IPS-11a (cell line): Measurements from ENCODE around the gene DICER1.

ENCODE experiments used
- H3K4me3 ChIP-seq: one replicate; pipeline ENCODE4 v1.5.1; 2013; ENCODE audit warnings: low read depth, low read length, control low read depth

Gene DICER1

DNA sequence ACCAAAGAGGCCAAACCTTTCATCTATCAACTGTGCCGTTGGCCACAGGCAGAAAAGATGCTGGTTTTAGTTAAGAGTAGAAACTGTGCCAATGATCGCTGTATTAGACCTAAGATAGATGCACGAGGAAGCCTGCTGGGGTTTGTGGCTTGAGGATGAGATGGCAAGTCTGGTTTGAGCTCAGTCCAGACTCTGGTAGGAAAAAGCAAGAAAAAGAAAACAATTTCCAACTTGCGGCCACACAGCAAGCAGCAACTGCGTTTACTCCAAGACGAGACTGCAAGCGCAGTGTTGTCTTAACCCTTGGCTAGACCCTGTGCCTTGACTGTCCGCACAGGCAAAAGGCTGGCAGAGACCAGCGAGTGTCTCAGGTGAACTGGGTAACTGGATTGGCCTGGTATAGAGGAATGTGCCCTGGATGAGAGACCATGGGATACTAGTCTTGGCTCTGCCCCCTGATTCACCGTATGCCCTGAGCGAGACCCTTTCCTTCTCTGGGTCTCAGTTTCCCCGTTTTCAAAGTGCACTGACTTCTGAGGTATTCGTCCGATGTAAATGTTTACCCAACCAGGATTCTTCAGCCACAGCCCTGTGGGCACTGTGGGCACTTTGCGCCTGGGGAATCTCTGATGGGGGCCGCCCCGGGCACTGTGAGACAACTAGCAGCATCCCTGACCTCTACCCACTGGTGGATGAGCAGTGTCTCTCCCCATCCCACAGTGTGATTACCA is 113.4 kb downstream of the DICER1 start:
- H3K4me3 ChIP-seq = no peak overlapping the region

GRCh38 chr14:95043314-95043713 is 114.0 kb downstream of the DICER1 start:
- no peak overlapping the region for H3K4me3 ChIP-seq

GRCh38 chr14:95041477-95042020 is 115.8 kb downstream of the DICER1 start:
- no peak overlapping the region for H3K4me3 ChIP-seq

- H3K4me3 ChIP-seq = no peak overlapping the region
Measured at GRCh38 chr14:95040708-95041476, 116.4 kb downstream of the DICER1 start.

DNA sequence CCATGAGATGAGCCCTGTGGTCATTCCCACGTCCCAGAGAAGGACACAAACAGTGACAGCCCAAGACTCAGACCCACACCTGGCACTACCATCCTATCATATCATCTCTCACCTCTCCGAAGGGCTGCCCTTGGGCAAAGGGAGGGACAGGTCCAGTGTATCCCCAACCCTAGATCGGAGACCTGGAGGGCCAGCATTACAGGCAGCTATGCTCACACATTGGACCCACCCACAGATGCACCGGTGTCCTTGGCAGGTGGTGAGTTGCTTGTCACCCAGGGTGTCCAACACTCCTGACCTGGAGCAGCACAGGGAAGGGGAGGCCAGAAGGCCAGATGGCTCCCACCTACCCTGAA is 117.4 kb downstream of the DICER1 start:
- H3K4me3 ChIP-seq = no peak overlapping the region

- H3K4me3 ChIP-seq = no peak overlapping the region
Measured at GRCh38 chr14:95039259-95039992, 117.9 kb downstream of the DICER1 start.

DNA sequence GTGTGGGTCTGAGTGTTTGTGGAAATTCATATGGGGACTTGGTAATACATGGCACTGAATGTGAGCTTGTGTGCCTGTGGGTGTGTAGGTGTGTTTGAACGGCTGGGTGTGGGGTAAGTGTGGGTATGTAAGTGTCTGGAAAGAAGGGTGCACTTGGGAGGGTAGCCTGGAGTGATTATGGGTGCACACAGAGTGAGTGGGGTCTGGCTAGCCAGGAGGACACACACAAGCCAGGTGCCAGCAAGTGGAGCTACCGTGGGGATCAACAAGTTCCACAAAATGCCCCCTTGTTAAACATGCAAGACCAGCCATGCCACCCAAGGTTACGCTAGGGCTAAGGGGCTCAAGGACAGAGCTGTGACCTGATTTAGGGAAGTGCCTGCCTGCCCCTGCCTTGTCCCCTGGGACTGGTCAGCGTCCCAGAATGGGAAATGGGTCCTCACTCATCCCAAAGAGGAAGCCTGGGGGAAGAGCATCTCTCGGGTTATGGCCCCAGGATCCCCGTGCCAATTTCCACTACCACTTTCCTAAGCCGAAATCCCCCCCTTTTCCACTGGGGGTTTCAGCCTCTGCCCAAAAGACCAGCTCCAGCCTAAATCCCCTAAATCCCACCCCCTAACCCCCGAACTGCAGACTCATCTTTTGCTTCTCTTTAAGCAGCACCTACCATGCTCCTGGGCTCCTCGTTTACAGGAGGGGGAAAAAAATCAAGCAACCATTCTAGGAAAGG is 118.6 kb downstream of the DICER1 start:
- no peak overlapping the region for H3K4me3 ChIP-seq

- no peak overlapping the region for H3K4me3 ChIP-seq
Measured at GRCh38 chr14:95037273-95037672, 120.1 kb downstream of the DICER1 start.
